Measurements from ENCODE around the gene SUPT3H.

DNA sequence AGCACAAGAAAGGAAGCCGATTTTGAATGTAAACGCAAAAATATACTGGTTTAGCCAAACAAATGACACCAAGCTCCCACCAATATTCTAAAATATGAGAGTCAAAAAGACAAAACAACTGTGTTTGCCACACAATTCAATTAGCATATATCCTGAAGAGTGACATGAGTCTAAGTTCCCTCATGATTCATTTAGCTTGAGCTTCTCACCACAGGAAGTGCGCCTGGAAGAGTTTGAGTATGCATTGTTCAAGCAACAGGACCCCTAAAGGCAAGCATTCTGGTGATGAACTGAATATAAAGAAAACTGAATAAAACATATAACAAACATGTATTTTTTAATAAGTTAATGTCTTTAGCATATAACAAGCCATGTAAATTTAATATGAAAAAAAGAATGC is 164.8 kb downstream of the SUPT3H start:
- TF ChIP-seq GABPA (IDR thresholded peaks at IDR 0.05 in 1 of 2, conservative IDR thresholded peaks at IDR 0.05 in 1 of 2) (no peak), TAF1 (conservative IDR thresholded peaks at IDR 0.05) (no peak)
- TF ChIP-seq, protein P1, sequence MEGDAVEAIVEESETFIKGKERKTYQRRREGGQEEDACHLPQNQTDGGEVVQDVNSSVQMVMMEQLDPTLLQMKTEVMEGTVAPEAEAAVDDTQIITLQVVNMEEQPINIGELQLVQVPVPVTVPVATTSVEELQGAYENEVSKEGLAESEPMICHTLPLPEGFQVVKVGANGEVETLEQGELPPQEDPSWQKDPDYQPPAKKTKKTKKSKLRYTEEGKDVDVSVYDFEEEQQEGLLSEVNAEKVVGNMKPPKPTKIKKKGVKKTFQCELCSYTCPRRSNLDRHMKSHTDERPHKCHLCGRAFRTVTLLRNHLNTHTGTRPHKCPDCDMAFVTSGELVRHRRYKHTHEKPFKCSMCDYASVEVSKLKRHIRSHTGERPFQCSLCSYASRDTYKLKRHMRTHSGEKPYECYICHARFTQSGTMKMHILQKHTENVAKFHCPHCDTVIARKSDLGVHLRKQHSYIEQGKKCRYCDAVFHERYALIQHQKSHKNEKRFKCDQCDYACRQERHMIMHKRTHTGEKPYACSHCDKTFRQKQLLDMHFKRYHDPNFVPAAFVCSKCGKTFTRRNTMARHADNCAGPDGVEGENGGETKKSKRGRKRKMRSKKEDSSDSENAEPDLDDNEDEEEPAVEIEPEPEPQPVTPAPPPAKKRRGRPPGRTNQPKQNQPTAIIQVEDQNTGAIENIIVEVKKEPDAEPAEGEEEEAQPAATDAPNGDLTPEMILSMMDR (IDR thresholded peaks at IDR 0.05; ENCODE audit: low read depth, low read length, missing input control): no peak
- TF ChIP-seq, protein P2, sequence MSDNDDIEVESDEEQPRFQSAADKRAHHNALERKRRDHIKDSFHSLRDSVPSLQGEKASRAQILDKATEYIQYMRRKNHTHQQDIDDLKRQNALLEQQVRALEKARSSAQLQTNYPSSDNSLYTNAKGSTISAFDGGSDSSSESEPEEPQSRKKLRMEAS (IDR thresholded peaks at IDR 0.05): no peak
- TF ChIP-seq, protein P3, sequence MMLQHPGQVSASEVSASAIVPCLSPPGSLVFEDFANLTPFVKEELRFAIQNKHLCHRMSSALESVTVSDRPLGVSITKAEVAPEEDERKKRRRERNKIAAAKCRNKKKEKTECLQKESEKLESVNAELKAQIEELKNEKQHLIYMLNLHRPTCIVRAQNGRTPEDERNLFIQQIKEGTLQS (IDR thresholded peaks at IDR 0.05): no peak
